ENCODE data around the gene CHST13. TPM values are rescaled to one million over a fixed set of nuclear protein-coding genes. Genes with fewer than 3 reads are reported as not detected.

Gene CHST13
- polyA plus RNA-seq (ENCODE audit: insufficient read length in 4 of 4) = 1 to 10 TPM; 3.7 to 6.6 (median 4.5) TPM

- peak in 3 of 4 donors; percentile 20 to 33 (median 28) for DNase-seq (ENCODE audit: low read depth in 4 of 4, low spot score in 3 of 4)
Observed at GRCh38 chr3:126523745-126524428, at the start of gene CHST13. Gene CHST13 (plus strand): TSS chr3:126524155. CDS start chr3:126524333, 178 bp downstream.

- peak in 1 of 4 donors; percentile 32 for DNase-seq (ENCODE audit: low read depth in 4 of 4, low spot score in 3 of 4)
Observed at GRCh38 chr3:126474498-126475412, 49.2 kb upstream of the CHST13 start.

GRCh38 chr3:126475413-126476114 is 48.4 kb upstream of the CHST13 start, which contains the start of gene ZXDC:
Gene ZXDC (minus strand): TSS chr3:126475891. CDS start chr3:126475865, 26 bp downstream.
- peak; percentile 88 to 92 (median 90) for DNase-seq (ENCODE audit: low read depth in 4 of 4, low spot score in 3 of 4)

- peak in 2 of 4 donors; percentile 33 to 55 for DNase-seq (ENCODE audit: low read depth in 4 of 4, low spot score in 3 of 4)
Observed at GRCh38 chr3:126476166-126477060, 47.5 kb upstream of the CHST13 start.

- no peak for DNase-seq (ENCODE audit: low read depth in 4 of 4, low spot score in 3 of 4)
Observed at GRCh38 chr3:126477061-126477380, 46.9 kb upstream of the CHST13 start.

- DNase-seq (ENCODE audit: low read depth in 4 of 4, low spot score in 3 of 4) = no peak
Observed at GRCh38 chr3:126478581-126479310, 45.2 kb upstream of the CHST13 start.

- no peak for DNase-seq (ENCODE audit: low read depth in 4 of 4, low spot score in 3 of 4)
Observed at GRCh38 chr3:126479642-126480041, 44.3 kb upstream of the CHST13 start.

- no peak for DNase-seq (ENCODE audit: low read depth in 4 of 4, low spot score in 3 of 4)
Observed at GRCh38 chr3:126480206-126480605, 43.7 kb upstream of the CHST13 start.

GRCh38 chr3:126480861-126481260 is 43.1 kb upstream of the CHST13 start:
- no peak for DNase-seq (ENCODE audit: low read depth in 4 of 4, low spot score in 3 of 4)

- no peak for DNase-seq (ENCODE audit: low read depth in 4 of 4, low spot score in 3 of 4)
Observed at GRCh38 chr3:126481808-126482502, 42.0 kb upstream of the CHST13 start.

GRCh38 chr3:126482503-126483255 is 41.3 kb upstream of the CHST13 start:
- no peak for DNase-seq (ENCODE audit: low read depth in 4 of 4, low spot score in 3 of 4)

GRCh38 chr3:126483321-126483761 is 40.6 kb upstream of the CHST13 start:
- DNase-seq (ENCODE audit: low read depth in 4 of 4, low spot score in 3 of 4) = no peak

GRCh38 chr3:126484148-126484547 is 39.8 kb upstream of the CHST13 start:
- DNase-seq (ENCODE audit: low read depth in 4 of 4, low spot score in 3 of 4) = no peak

GRCh38 chr3:126484662-126485061 is 39.3 kb upstream of the CHST13 start:
- DNase-seq (ENCODE audit: low read depth in 4 of 4, low spot score in 3 of 4) = no peak

- DNase-seq (ENCODE audit: low read depth in 4 of 4, low spot score in 3 of 4) = no peak
Observed at GRCh38 chr3:126485176-126485897, 38.6 kb upstream of the CHST13 start.

- no peak for DNase-seq (ENCODE audit: low read depth in 4 of 4, low spot score in 3 of 4)
Observed at GRCh38 chr3:126485956-126486355, 38.0 kb upstream of the CHST13 start.

GRCh38 chr3:126486360-126486847 is 37.6 kb upstream of the CHST13 start:
- no peak for DNase-seq (ENCODE audit: low read depth in 4 of 4, low spot score in 3 of 4)
